HG02610 (cell line): Measurements from ENCODE around the gene TMCC3.

Experiments
- ATAC-seq: cut with Tn5 transposase; IDR thresholded peaks from one replicate; pipeline ENCODE4 v1.9.1; 2021; ENCODE audit warnings: mild to moderate bottlenecking, moderate library complexity; ENCODE audit not compliant: unreplicated experiment

Gene TMCC3

GRCh38 chr12:94674051-94674451 is 23.7 kb upstream of the TMCC3 start:
- ATAC-seq: no peak

DNA sequence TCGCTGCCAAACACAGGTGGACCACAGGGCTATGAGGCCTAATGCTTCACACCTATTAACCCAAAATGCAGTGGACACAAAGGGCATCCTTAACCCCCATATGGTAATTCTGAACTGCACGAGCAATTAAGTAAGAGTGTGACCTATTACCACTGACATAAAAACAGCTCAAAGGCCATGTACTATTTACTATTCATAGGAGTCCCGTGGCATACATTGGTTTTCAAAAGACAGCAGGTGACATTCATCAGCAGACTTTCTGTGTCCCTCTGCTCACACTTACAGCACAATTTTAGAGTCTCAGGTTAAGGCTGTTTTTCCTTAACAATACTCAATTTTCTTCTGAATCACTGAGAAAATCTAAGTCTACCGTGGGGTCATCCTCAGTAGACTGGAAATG is 23.1 kb upstream of the TMCC3 start:
- no peak for ATAC-seq

- ATAC-seq: no peak
Observed at GRCh38 chr12:94671917-94672316, 21.6 kb upstream of the TMCC3 start.

- ATAC-seq: no peak
Observed at GRCh38 chr12:94670898-94671297, 20.5 kb upstream of the TMCC3 start.

GRCh38 chr12:94670075-94670474 is 19.7 kb upstream of the TMCC3 start:
- ATAC-seq: no peak

DNA sequence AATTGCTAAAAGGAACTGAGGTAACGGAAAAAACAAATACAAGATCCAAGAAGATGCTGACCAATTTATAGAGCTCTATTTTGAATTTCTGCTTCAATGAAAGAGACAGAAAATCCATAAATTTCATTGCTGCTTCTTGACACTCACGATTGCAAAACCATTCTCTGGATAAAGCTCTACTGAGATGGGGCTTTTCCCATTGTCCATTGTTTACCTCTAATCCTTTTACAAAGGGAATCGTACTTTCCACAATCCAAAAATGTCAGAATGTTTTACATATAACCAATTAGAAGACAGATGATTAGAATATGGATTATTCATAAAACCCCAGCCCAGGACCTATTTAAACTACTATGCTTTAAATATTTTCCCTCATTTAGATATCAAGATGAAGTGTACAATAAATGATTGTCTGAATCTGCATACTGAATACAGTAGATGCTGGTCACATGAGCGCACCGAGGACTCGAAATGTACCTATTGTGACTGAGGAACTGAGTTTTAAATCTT is 16.7 kb upstream of the TMCC3 start:
- no peak for ATAC-seq

GRCh38 chr12:94666158-94666557 is 15.8 kb upstream of the TMCC3 start:
- ATAC-seq: no peak

DNA sequence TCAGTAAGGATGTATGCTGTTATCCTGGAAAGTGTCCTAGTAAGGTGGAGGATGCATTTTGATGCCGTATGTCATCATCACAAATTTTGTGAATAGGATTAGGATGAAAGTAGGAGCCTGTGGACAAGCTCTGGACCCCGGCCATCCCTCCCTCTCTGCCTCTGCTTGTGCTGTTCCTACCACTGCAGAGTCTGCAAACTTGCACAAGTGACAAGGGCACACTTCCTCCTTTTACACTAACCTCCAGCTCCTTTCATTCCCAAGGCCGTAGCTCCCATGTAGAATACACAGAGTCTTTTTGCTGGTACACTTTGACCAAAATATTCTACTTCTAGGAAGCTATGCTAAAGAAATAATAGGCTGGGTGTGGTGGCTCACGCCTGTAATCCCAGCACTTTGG is 13.3 kb upstream of the TMCC3 start:
- no peak for ATAC-seq

GRCh38 chr12:94663071-94663470 is 12.7 kb upstream of the TMCC3 start:
- ATAC-seq: no peak

DNA sequence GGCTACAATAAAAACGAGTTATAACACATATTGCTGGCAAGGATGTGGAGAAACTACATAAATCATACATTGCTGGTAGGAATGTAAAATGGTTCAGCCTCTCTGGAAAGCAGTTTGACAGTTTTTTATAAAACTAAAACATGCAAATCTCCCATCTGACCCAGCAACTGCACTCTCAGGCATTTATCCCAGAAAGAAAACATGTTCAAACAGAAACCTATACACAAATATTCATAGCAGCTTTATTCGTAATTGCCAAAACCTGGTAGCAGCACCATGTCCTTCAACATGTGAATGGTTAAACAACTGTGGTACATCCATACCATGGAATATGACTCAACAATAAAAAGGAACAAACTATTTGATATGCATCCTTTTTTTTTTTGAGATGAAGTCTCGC is 10.1 kb upstream of the TMCC3 start:
- ATAC-seq: no peak

- no peak for ATAC-seq
Observed at GRCh38 chr12:94659346-94659930, 9.1 kb upstream of the TMCC3 start.

- ATAC-seq: no peak
Observed at GRCh38 chr12:94658931-94659330, 8.6 kb upstream of the TMCC3 start.

DNA sequence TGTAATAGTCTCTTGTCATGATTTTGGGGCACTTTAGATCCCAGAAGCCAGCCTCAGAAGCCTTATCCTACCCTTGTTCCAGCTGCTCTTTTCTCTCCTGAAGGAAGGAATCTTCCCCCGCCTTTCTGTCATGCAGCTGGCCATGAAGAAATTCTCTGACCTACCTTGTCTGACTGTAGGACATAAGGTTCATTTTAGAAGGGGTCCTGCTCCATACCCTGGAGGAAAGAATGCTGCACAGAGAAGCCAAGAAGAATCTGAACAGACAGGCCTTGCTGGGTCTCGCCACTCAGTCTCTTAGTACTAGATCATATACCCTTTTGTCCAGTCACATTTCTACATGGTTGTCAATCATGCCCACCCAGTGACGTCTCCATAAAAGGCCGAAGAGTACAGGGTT is 6.2 kb upstream of the TMCC3 start:
- ATAC-seq: no peak

- peak; percentile 55 for ATAC-seq
Observed at GRCh38 chr12:94649349-94650142, 811 bp downstream of the TMCC3 start.

DNA sequence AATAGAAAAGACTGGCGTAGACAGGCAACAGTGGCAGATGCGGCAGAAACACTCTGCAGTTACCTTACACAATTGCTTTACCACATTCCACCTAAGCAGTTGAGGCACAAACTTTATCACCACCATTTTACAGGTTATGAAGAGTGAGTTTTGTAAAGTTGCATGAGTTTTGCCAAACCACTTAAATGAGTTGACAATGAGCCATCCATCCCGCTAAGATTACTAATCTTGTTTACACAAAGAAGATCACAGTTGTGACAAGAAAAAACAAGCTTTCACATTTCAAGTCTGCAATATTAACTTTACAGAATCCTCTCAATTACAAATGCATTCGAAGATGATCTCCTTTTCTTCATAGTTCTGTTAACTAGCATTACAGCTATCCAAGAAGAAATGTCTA is 1.8 kb downstream of the TMCC3 start:
- no peak for ATAC-seq

DNA sequence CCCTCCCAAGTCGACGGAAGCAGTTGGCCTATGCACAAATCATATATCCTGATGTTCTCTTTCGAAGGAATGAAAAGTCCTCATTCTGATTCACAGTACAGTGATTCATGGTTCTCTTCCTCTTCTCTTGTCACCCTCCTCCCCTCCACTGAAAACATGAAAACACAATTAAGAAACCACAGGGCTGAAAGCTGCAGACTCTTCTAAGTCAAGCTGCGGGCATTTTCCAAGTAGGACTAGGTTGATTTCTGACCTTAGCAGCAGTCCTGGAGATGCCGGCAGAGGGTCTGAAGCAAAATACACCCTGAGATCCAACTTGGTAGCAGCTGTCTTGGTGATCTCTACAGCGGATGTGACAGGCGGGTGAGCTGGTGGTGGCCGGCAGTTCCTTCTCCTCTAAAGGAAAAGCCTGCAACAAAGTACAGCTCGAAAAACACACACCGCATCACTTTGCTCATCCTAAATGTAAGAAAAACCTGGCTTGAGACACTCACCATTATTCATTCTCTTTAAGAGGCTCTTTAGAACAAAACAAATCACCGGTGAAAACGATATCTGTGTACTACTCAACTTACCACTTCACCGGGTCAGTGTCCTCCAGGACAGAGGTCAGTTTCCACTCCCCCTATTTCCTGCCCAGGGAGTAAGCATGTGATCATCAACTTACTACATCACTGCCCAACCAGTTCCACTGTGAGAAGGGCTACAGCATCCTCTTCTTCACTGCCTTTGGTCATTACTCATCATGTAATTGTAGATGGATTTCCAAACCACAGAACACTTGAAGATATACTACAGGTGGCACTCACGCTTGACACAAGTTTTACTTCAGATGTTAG is 6.0 kb downstream of the TMCC3 start:
- ATAC-seq: peak; percentile 48

DNA sequence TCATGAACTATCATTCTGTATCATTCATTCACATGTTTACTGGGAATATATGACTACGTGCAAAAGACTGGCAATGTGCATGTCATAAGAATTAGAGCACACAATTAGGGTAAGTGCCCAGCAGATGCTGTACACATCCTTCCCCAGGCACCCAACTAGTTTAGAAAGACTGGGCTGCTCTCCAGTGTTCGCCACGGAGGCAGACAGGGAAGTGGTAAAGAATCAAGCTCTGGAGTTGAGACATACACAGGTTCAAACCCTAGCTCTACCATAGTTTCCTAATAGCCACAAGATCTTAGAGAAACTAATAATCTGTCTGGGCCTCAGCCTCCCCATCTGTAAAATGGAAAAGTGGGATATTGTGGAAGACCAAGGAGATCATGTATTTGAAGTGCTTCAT is 6.8 kb downstream of the TMCC3 start:
- no peak for ATAC-seq

- no peak for ATAC-seq
Observed at GRCh38 chr12:94641283-94641682, 9.1 kb downstream of the TMCC3 start.

GRCh38 chr12:94640134-94640928 is 10.0 kb downstream of the TMCC3 start:
- ATAC-seq: peak; percentile 73

- no peak for ATAC-seq
Observed at GRCh38 chr12:94638521-94638920, 11.8 kb downstream of the TMCC3 start.
